ENCODE data around the gene NDC1. TPM values are rescaled to one million over a fixed set of nuclear protein-coding genes. Genes with fewer than 3 reads are reported as not detected.

NDC1 gene
- total and polyA plus RNA-seq, 10 donors, result 5.2 to 18.2 (median 9.0) TPM

GRCh38 chr1:53730224-53730865 is 107.8 kb downstream of the NDC1 start:
- 90 to 95% (median 92%) methylated on average over 12 of the region's 12 CpGs for WGBS, 5 donors
- Histone ChIP-seq H3K27ac (no peak overlapping the region), H3K4me3 (no peak overlapping the region), H3K36me3 (no peaks in the 10 kb centered on the region), H3K9me3 (no peaks in the 10 kb centered on the region), H3K27me3 (replicated peaks in 1 of 7) (peaks cover 0 to 13% (median 0%) of the 10 kb centered on the region in 7 donors), H3K4me1 (no peaks in the 10 kb centered on the region)
- intact Hi-C loops (cut with DNase I; ENCODE audit: low total_unique reads), result no loop called here
- DNase-seq, result no peak
- TF ChIP-seq POLR2AphosphoS5 (IDR thresholded peaks at IDR 0.05) (no peak), POLR2A (IDR thresholded peaks at IDR 0.05) (no peak), CTCF (IDR thresholded peaks at IDR 0.05 in 8 of 11, conservative IDR thresholded peaks at IDR 0.05 in 3 of 11) (no peak)

- Histone ChIP-seq H3K36me3 (no peaks in the 10 kb centered on the region), H3K4me1 (no peaks in the 10 kb centered on the region), H3K4me3 (no peak overlapping the region), H3K27ac (no peak overlapping the region), H3K9me3 (no peaks in the 10 kb centered on the region), H3K27me3 (replicated peaks in 1 of 7) (peaks cover 0 to 6% (median 0%) of the 10 kb centered on the region in 7 donors)
- 90 to 95% (median 93%) methylated on average over 16 of the region's 16 CpGs for WGBS, 5 donors
- intact Hi-C loops (cut with DNase I; ENCODE audit: low total_unique reads), result no loop called here
- no peak for DNase-seq
- TF ChIP-seq POLR2A (IDR thresholded peaks at IDR 0.05), result no peak
- TF ChIP-seq POLR2AphosphoS5 (IDR thresholded peaks at IDR 0.05), result no peak
Observed at GRCh38 chr1:53729456-53730223, 108.5 kb downstream of the NDC1 start.

- no peaks in the 10 kb centered on the region for H3K4me1 ChIP-seq
- DNase-seq, result no peak
- TF ChIP-seq CTCF (IDR thresholded peaks at IDR 0.05 in 8 of 11, conservative IDR thresholded peaks at IDR 0.05 in 3 of 11) (no peak), POLR2A (IDR thresholded peaks at IDR 0.05) (no peak), POLR2AphosphoS5 (IDR thresholded peaks at IDR 0.05) (no peak)
- intact Hi-C loops (cut with DNase I; ENCODE audit: low total_unique reads), result no loop called here
- no peak overlapping the region for H3K27ac ChIP-seq
- WGBS, 5 donors, result 85 to 94% (median 90%) methylated on average over 17 of the region's 17 CpGs
- no peak overlapping the region for H3K4me3 ChIP-seq
- H3K36me3 ChIP-seq, result no peaks in the 10 kb centered on the region
- H3K27me3 ChIP-seq (replicated peaks in 1 of 7), result peaks cover 0 to 4% (median 0%) of the 10 kb centered on the region in 7 donors
- H3K9me3 ChIP-seq, result no peaks in the 10 kb centered on the region
Observed at GRCh38 chr1:53728702-53729455, 109.2 kb downstream of the NDC1 start.

- WGBS, 5 donors, result 59 to 77% (median 76%) methylated on average over 1 of the region's 1 CpG
- DNase-seq, result no peak
- no peaks in the 10 kb centered on the region for H3K4me1 ChIP-seq
- no peaks in the 10 kb centered on the region for H3K9me3 ChIP-seq
- peaks cover 0 to 2% (median 0%) of the 10 kb centered on the region in 7 donors for H3K27me3 ChIP-seq (replicated peaks in 1 of 7)
- no peaks in the 10 kb centered on the region for H3K36me3 ChIP-seq
- no peak overlapping the region for H3K27ac ChIP-seq
- H3K4me3 ChIP-seq, result no peak overlapping the region
- TF ChIP-seq POLR2A (IDR thresholded peaks at IDR 0.05), result no peak
- no peak for TF ChIP-seq POLR2AphosphoS5 (IDR thresholded peaks at IDR 0.05)
- TF ChIP-seq CTCF (IDR thresholded peaks at IDR 0.05 in 8 of 11, conservative IDR thresholded peaks at IDR 0.05 in 3 of 11), result no peak
- intact Hi-C loops (cut with DNase I; ENCODE audit: low total_unique reads), result no loop called here
Observed at GRCh38 chr1:53728196-53728595, 109.9 kb downstream of the NDC1 start.

Data from spleen (tissue), 11 donors.